Measurements from ENCODE around the gene XXYLT1.

The XXYLT1 gene

GRCh38 chr3:195164573-195165264 lies 106.2 kb downstream of the XXYLT1 start:
- DNase-seq = no peak

GRCh38 chr3:195163719-195164572 lies 107.0 kb downstream of the XXYLT1 start:
- no peak for DNase-seq

DNA sequence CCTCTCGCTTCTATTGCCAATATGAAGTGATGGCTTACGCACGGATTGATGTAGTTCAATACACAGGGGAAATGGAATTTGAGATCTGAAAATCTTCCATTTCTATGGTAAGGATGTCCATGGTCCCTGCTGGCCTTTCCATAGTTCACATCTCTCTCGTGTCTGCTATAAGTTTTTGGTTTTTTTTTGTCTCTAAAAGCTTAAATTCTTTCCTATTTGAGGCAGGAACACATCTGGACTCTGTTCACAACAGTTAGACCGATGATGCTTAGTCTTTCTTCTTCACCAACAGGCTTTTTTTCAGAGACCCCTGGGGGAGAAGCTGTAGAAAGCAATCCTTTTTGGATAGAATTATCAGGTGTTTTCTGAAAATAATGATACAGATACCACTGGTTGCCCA lies 108.1 kb downstream of the XXYLT1 start:
- DNase-seq = no peak

GRCh38 chr3:195162033-195162669 lies 108.8 kb downstream of the XXYLT1 start:
- no peak for DNase-seq

DNA sequence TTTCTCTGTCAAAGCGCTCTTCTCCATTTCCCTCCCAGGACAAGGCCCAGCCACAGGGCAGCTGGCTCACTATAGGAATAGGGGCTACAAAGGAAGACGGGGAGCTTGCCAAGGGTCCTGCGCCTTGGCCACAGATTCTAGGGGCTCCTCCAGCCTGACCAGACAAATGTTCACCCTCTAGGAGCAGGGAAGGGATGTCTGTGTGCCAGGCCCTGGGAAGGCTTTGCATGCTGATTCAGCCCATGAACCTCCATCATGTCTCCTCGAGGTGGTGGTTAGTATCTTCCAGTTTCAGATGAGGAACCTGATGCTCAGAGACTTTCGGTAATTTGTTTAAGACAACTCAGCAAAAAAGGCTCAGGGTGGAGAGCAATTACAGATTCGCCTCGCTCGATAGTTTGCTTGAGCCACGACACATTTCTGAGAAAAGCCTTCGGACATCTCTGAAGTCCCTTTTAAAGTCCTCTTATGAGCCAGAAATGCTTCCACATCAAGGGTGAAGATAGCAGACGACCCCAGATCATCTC lies 110.0 kb downstream of the XXYLT1 start:
- DNase-seq = no peak

- DNase-seq = no peak
These were observed 110.6 kb downstream of the XXYLT1 start for GRCh38 chr3:195160257-195160898.

DNA sequence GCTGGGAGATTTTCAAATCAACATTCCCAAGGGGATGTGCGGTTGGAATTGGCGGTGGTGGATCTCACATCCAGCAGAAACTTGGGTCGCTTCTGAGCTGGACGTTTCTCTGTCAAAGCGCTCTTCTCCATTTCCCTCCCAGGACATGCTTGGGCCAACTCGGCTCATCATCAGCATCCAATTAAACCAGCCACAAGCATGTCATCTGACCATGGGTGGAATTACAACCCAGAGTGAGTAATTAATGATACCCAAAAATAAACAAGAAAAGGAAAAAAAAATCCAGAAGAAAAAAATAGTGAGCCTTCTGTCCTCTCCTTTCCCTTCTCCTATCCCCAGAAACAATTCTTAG lies 111.2 kb downstream of the XXYLT1 start:
- no peak for DNase-seq

DNA sequence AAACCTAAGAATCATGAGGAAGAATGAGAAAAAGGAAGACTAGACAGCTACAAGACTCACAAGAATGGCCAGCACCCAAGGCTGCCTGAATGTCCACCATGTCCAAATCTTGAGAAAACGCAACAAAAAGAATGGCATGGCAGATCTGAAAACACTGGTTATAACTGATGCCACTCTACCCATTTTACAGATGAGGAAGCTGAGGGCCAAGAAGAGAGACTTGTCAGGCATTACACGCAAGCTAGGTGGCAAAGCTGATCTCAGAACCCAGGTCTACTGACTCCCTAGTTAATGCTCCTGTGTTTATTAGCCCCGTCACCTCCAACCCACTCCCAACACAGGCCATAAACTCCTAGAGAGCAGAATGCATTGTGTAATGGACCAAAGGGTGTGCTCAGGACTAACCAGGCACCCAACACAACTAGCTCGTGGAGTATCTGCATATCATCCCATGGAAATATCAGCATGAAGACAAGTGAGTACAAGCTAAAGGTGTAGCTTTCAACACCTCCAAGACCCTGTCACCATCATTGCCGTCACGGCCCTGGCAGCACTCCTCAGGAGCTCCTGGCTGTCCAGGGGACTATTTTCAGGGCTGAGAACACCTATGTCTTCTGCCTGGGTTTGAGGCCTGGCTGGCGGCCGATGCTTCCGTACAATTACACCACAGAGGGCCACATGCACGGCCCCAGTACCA lies 111.7 kb downstream of the XXYLT1 start:
- DNase-seq = no peak

GRCh38 chr3:195156286-195156890 lies 114.6 kb downstream of the XXYLT1 start:
- DNase-seq = no peak

DNA sequence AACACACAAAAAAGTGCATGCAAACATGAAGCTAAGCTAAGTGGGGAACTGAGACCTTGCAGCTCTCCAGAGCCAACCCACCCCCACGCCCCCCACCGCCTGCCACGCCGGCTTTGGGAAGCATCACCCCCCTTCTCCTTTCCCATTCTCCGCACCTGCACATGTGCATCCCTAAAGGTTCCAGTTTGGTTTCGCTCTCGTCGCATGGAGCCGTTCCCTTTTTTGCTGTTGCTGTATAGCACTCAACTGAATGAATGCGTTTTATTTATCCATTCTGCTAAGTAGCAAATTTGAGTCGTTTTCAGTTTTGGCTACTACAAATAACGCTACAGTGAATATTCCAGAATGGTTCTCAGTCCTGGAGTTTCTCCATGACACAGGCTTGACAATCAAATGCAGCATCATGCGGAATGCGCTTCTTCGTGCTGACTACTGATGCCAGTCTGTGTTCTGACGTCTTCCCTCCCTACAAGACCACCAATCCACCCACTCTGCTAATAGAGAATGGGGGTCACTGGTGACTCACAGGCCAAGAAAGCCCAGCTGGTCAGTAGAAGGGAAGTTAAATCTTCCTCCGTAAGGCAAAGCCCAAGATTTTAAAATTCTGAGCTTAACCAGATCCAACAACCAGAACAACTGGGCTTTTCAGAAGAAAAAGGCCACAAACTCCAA lies 115.3 kb downstream of the XXYLT1 start:
- DNase-seq = no peak

DNA sequence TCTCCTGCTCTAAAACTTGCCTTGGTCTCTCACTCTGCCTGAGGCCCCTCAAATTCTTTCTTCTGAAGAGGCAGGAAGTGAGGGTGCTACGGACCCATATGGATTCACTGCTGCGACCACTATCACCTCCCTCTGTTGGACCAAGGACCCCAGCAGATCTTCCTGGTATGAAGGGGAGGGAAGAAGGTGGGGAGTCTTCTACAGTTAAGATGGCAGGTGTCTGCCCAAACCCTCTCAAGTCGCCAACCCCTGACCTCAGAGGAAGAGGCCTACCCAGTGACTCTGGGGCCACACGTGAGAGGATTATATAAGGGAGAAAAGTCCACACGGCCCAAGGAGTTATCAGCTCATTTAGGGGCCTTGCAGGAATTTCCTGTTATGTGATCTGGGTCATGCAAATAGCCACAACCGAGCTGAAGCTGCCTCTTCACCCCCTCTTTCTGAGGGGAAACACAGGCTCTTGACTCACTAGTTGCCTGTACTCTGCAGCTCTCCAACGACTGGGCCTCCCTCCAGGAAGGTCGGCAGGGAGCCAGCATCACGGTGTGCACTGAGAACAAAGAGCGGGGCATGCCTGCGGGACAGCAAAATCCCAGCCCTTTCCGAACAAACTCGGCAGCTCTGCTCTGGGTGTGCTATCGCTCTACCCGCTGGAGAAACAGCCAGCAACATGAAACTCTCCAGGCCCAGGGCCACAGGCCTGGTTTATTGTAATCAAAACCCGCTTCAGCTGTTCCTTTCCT lies 116.0 kb downstream of the XXYLT1 start:
- DNase-seq = peak; percentile 83

- no peak for DNase-seq
These were observed 116.7 kb downstream of the XXYLT1 start for GRCh38 chr3:195154111-195154791.

DNA sequence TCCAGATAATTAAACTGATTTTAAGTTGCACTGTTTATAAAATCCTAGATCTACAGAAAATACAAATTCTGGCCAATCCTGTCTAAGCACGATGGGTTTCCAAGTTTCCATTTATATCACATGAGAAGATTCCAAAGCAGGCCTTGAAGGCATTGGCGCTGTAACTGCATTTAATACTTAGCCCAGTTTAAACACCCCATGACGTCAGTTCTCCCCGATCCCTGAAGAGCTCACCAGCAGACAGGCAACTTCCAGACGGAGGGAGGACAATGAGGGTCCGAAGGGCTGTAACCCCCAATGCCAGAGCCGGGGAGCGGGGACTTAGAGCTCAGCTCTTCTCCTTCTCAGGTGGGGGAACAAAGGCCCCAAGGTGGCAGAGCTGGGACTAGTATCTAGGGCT lies 117.3 kb downstream of the XXYLT1 start:
- DNase-seq = peak; percentile 59

DNA sequence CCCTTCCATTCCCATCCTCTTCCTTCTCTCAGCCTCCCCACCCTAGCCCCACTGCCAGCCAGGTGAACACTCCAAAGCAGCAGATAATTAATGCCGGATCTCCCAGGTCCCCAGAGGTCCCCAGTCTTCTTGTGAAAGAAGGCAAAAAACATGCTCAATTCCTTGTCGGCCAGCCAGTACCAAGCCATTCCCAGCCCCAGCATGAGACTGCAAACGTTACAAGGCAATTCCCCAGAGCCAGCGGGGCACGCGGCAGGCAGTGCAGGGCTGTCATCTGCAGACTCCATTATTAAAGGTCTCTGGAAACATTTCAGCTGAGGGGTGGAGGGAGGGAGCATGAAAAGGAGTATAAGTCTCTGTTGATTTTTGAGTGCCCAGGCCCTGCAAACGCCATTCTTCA lies 117.8 kb downstream of the XXYLT1 start:
- peak; percentile 84 for DNase-seq

GRCh38 chr3:195151866-195152541 lies 119.0 kb downstream of the XXYLT1 start:
- no peak for DNase-seq

DNA sequence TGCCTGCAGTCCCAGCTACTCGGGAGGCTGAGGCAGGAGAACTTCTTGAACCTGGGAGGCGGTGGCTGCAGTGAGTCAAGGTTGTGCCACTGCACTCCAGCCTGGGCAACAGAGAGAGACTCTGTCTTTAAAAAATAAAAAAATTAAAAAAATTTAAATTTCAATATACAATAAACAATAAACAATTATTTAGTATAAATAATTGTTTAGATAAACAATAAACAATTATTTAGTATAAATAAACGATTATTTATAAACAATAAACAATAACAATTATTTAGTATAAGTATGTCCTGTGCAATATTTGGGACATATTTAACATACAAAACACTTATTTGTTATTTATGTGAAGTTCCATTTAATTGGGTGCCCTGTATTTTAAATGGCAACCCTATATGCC lies 119.6 kb downstream of the XXYLT1 start:
- DNase-seq = no peak

GRCh38 chr3:195150181-195151118 lies 120.5 kb downstream of the XXYLT1 start:
- peak; percentile 52 for DNase-seq

GRCh38 chr3:195149292-195150030 lies 121.5 kb downstream of the XXYLT1 start:
- DNase-seq = no peak

All from eye (tissue), 1 donor.